ENCODE measurements around the gene PPM1G.
A peak's percentile ranks its signal among the peaks of the same experiment; 100 is the strongest.

The PPM1G gene

GRCh38 chr2:27409321-27410073 is at the start of gene PPM1G:
Gene PPM1G (minus strand): TSS chr2:27409591. CDS start chr2:27409422, 169 bp downstream.
- no peak for TF ChIP-seq CTCF (IDR thresholded peaks at IDR 0.05; ENCODE audit: control insufficient read depth, extremely low read depth, insufficient read depth)
- DNase-seq (ENCODE audit: low read depth): peak; percentile 74
- peak within 1 kb of the TSS; percentile 94 for H3K4me3 ChIP-seq (ENCODE audit: low read depth, low read length)

- TF ChIP-seq CTCF (IDR thresholded peaks at IDR 0.05; ENCODE audit: control insufficient read depth, extremely low read depth, insufficient read depth): no peak
- H3K4me3 ChIP-seq (ENCODE audit: low read depth, low read length): no peak overlapping the region
- no peak for DNase-seq (ENCODE audit: low read depth)
Observed at GRCh38 chr2:27453968-27454367, 44.6 kb upstream of the PPM1G start.

- TF ChIP-seq CTCF (IDR thresholded peaks at IDR 0.05; ENCODE audit: control insufficient read depth, extremely low read depth, insufficient read depth): no peak
- DNase-seq (ENCODE audit: low read depth): no peak
- H3K4me3 ChIP-seq (ENCODE audit: low read depth, low read length): no peak overlapping the region
Observed at GRCh38 chr2:27451095-27451494, 41.7 kb upstream of the PPM1G start.

GRCh38 chr2:27448381-27448780 is 39.0 kb upstream of the PPM1G start:
- TF ChIP-seq CTCF (IDR thresholded peaks at IDR 0.05; ENCODE audit: control insufficient read depth, extremely low read depth, insufficient read depth): no peak
- no peak for DNase-seq (ENCODE audit: low read depth)
- H3K4me3 ChIP-seq (ENCODE audit: low read depth, low read length): no peak overlapping the region

GRCh38 chr2:27446057-27446456 is 36.7 kb upstream of the PPM1G start:
- DNase-seq (ENCODE audit: low read depth): peak; percentile 67
- TF ChIP-seq CTCF (IDR thresholded peaks at IDR 0.05; ENCODE audit: control insufficient read depth, extremely low read depth, insufficient read depth): no peak
- no peak overlapping the region for H3K4me3 ChIP-seq (ENCODE audit: low read depth, low read length)

- H3K4me3 ChIP-seq (ENCODE audit: low read depth, low read length): no peak overlapping the region
- no peak for TF ChIP-seq CTCF (IDR thresholded peaks at IDR 0.05; ENCODE audit: control insufficient read depth, extremely low read depth, insufficient read depth)
- DNase-seq (ENCODE audit: low read depth): no peak
Observed at GRCh38 chr2:27445615-27446014, 36.2 kb upstream of the PPM1G start.

- DNase-seq (ENCODE audit: low read depth): no peak
- TF ChIP-seq CTCF (IDR thresholded peaks at IDR 0.05; ENCODE audit: control insufficient read depth, extremely low read depth, insufficient read depth): no peak
- H3K4me3 ChIP-seq (ENCODE audit: low read depth, low read length): no peak overlapping the region
Observed at GRCh38 chr2:27445155-27445554, 35.8 kb upstream of the PPM1G start.
